Measurements from ENCODE around the gene VWA8.

The VWA8 gene

DNA sequence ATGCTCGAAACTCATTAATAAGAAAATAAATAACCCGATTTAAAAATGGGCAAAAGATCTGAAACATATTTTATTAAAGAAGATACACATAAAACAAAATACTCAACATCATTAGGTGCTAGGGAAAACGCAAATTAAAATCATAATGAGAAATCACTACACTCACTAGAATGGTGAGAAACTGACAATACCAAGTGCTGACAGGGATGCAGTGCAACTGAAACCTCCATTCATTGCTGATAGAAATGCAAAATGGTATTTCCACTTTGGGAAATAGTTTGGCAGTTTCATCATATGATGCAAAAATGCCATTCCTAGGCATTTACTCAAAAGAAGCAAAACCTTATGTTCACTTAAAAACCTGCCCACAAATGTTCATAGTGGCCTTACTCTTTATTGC is 278.1 kb downstream of the VWA8 start:
- Histone ChIP-seq H3K4me1 (ENCODE audit: control insufficient read depth, insufficient read depth, low read length) (no peaks in the 10 kb centered on the region), H3K36me3 (ENCODE audit: control insufficient read depth in 2 of 2, insufficient read depth in 1 of 2, low read length in 2 of 2) (peaks cover 0 to 4% of the 10 kb centered on the region in 2 experiments; a peak in 1 of 3 replicates), H3K9me3 (ENCODE audit: control insufficient read depth, insufficient read depth, low read depth, low read length) (no peaks in the 10 kb centered on the region), H3K27ac (ENCODE audit: extremely low read depth, low read depth, low read length) (no peak overlapping the region), H3K4me3 (ENCODE audit: low read depth, low read length) (no peak overlapping the region)
- no peak for TF ChIP-seq MYNN (tag by site-specific recombination; IDR thresholded peaks at IDR 0.05; ENCODE audit: borderline replicate concordance)
- no peak for TF ChIP-seq ZBTB1 (tag by site-specific recombination; IDR thresholded peaks at IDR 0.05)
- no peak for TF ChIP-seq ZNF366 (tag by site-specific recombination; conservative IDR thresholded peaks at IDR 0.05)
- no peak for TF ChIP-seq ZNF324 (tag by site-specific recombination; IDR thresholded peaks at IDR 0.05)
- TF ChIP-seq GFI1B (tag by site-specific recombination; IDR thresholded peaks at IDR 0.05), result no peak
- no peak for TF ChIP-seq ZSCAN30 (tag by site-specific recombination; IDR thresholded peaks at IDR 0.05)
- TF ChIP-seq, protein P1, sequence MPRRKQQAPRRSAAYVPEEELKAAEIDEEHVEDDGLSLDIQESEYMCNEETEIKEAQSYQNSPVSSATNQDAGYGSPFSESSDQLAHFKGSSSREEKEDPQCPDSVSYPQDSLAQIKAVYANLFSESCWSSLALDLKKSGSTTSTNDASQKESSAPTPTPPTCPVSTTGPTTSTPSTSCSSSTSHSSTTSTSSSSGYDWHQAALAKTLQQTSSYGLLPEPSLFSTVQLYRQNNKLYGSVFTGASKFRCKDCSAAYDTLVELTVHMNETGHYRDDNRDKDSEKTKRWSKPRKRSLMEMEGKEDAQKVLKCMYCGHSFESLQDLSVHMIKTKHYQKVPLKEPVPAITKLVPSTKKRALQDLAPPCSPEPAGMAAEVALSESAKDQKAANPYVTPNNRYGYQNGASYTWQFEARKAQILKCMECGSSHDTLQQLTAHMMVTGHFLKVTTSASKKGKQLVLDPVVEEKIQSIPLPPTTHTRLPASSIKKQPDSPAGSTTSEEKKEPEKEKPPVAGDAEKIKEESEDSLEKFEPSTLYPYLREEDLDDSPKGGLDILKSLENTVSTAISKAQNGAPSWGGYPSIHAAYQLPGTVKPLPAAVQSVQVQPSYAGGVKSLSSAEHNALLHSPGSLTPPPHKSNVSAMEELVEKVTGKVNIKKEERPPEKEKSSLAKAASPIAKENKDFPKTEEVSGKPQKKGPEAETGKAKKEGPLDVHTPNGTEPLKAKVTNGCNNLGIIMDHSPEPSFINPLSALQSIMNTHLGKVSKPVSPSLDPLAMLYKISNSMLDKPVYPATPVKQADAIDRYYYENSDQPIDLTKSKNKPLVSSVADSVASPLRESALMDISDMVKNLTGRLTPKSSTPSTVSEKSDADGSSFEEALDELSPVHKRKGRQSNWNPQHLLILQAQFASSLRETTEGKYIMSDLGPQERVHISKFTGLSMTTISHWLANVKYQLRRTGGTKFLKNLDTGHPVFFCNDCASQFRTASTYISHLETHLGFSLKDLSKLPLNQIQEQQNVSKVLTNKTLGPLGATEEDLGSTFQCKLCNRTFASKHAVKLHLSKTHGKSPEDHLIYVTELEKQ (tag by site-specific recombination; IDR thresholded peaks at IDR 0.05; ENCODE audit: borderline replicate concordance), result no peak
- no peak for TF ChIP-seq ZBTB17 (tag by site-specific recombination; IDR thresholded peaks at IDR 0.05)
- no peak for TF ChIP-seq ZBTB20 (tag by site-specific recombination; IDR thresholded peaks at IDR 0.05)
- no peak for TF ChIP-seq ZNF10 (tag by site-specific recombination; IDR thresholded peaks at IDR 0.05)
- TF ChIP-seq ZNF121 (tag by site-specific recombination; IDR thresholded peaks at IDR 0.05), result no peak
- no peak for TF ChIP-seq ZNF114 (tag by site-specific recombination; IDR thresholded peaks at IDR 0.05)
- no peak for TF ChIP-seq SP7 (tag by site-specific recombination; IDR thresholded peaks at IDR 0.05)
- TF ChIP-seq ZSCAN23 (tag by site-specific recombination; IDR thresholded peaks at IDR 0.05), result no peak
- TF ChIP-seq ZNF596 (tag by site-specific recombination; IDR thresholded peaks at IDR 0.05), result no peak
- TF ChIP-seq SP2 (tag by site-specific recombination; IDR thresholded peaks at IDR 0.05), result no peak
- no peak for TF ChIP-seq SCRT2 (tag by site-specific recombination; IDR thresholded peaks at IDR 0.05)
- TF ChIP-seq, protein P2, sequence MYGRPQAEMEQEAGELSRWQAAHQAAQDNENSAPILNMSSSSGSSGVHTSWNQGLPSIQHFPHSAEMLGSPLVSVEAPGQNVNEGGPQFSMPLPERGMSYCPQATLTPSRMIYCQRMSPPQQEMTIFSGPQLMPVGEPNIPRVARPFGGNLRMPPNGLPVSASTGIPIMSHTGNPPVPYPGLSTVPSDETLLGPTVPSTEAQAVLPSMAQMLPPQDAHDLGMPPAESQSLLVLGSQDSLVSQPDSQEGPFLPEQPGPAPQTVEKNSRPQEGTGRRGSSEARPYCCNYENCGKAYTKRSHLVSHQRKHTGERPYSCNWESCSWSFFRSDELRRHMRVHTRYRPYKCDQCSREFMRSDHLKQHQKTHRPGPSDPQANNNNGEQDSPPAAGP (tag by site-specific recombination; IDR thresholded peaks at IDR 0.05), result no peak
- no peak for TF ChIP-seq ZFP3 (tag by site-specific recombination; IDR thresholded peaks at IDR 0.05; ENCODE audit: low read depth)
- TF ChIP-seq ZNF785 (tag by site-specific recombination; IDR thresholded peaks at IDR 0.05), result no peak
- POLR2A ChIA-PET, result no interaction called here
- CTCF ChIA-PET, result no interaction called here

DNA sequence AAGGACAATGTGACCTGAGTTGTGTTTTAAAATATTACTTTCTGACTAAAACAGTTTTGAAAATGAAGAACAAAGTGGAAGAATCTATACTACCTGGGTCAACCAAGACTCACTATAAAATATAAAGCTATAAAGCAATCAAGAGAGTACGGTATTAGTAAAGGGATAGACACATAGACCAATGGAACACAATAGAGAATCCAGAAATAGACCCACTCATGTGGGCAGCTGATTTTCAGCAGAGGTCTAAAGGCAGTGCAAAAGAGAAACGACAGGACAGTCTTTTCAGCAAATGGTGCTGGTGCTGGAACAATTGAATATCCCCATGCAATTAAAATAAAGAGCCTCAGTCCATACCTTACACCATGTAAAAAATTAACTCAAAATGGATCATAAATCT is 278.9 kb downstream of the VWA8 start:
- H3K27ac ChIP-seq (ENCODE audit: extremely low read depth, low read depth, low read length), result no peak overlapping the region
- ChIA-PET POLR2A (interaction anchor here (0.6 kb wide), 1 partner anchor 18 kb away, joined by 3 read pairs; no protein-coding TSS in a partner anchor), CTCF (no interaction called here)
- H3K4me1 ChIP-seq (ENCODE audit: control insufficient read depth, insufficient read depth, low read length), result no peaks in the 10 kb centered on the region
- H3K36me3 ChIP-seq (ENCODE audit: control insufficient read depth in 2 of 2, insufficient read depth in 1 of 2, low read length in 2 of 2), result peaks cover 0 to 4% of the 10 kb centered on the region in 2 experiments; a peak in 1 of 3 replicates
- H3K4me3 ChIP-seq (ENCODE audit: low read depth, low read length), result no peak overlapping the region
- no peaks in the 10 kb centered on the region for H3K9me3 ChIP-seq (ENCODE audit: control insufficient read depth, insufficient read depth, low read depth, low read length)
- no peak for TF ChIP-seq ZFP69B (tag by site-specific recombination; IDR thresholded peaks at IDR 0.05)
- TF ChIP-seq, protein P3, sequence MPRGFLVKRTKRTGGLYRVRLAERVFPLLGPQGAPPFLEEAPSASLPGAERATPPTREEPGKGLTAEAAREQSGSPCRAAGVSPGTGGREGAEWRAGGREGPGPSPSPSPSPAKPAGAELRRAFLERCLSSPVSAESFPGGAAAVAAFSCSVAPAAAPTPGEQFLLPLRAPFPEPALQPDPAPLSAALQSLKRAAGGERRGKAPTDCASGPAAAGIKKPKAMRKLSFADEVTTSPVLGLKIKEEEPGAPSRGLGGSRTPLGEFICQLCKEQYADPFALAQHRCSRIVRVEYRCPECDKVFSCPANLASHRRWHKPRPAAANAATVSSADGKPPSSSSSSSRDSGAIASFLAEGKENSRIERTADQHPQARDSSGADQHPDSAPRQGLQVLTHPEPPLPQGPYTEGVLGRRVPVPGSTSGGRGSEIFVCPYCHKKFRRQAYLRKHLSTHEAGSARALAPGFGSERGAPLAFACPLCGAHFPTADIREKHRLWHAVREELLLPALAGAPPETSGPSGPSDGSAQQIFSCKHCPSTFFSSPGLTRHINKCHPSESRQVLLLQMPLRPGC (tag by site-specific recombination; IDR thresholded peaks at IDR 0.05), result no peak
- no peak for TF ChIP-seq ZNF302 (tag by site-specific recombination; IDR thresholded peaks at IDR 0.05; ENCODE audit: low read depth)
- TF ChIP-seq ZNF37A (tag by site-specific recombination; IDR thresholded peaks at IDR 0.05), result no peak
- TF ChIP-seq ZNF146 (tag by site-specific recombination; IDR thresholded peaks at IDR 0.05), result no peak
- TF ChIP-seq, protein P4, sequence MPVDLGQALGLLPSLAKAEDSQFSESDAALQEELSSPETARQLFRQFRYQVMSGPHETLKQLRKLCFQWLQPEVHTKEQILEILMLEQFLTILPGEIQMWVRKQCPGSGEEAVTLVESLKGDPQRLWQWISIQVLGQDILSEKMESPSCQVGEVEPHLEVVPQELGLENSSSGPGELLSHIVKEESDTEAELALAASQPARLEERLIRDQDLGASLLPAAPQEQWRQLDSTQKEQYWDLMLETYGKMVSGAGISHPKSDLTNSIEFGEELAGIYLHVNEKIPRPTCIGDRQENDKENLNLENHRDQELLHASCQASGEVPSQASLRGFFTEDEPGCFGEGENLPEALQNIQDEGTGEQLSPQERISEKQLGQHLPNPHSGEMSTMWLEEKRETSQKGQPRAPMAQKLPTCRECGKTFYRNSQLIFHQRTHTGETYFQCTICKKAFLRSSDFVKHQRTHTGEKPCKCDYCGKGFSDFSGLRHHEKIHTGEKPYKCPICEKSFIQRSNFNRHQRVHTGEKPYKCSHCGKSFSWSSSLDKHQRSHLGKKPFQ (tag by site-specific recombination; IDR thresholded peaks at IDR 0.05), result no peak
- no peak for TF ChIP-seq ZEB2 (tag by site-specific recombination; IDR thresholded peaks at IDR 0.05)
- TF ChIP-seq ZNF473 (tag by site-specific recombination; IDR thresholded peaks at IDR 0.05), result no peak
- no peak for TF ChIP-seq ZNF596 (tag by site-specific recombination; IDR thresholded peaks at IDR 0.05)
- no peak for TF ChIP-seq KLF10 (tag by site-specific recombination; IDR thresholded peaks at IDR 0.05)
- no peak for TF ChIP-seq ZBTB48 (tag by site-specific recombination; IDR thresholded peaks at IDR 0.05)
- TF ChIP-seq ZNF311 (tag by site-specific recombination; IDR thresholded peaks at IDR 0.05; ENCODE audit: borderline replicate concordance), result no peak
- no peak for TF ChIP-seq ZNF121 (tag by site-specific recombination; IDR thresholded peaks at IDR 0.05)
- TF ChIP-seq ZNF777 (tag by site-specific recombination; IDR thresholded peaks at IDR 0.05; ENCODE audit: borderline replicate concordance), result no peak
